Liver (tissue), 3 donors: ENCODE data around the gene SRPX.

Source experiments
- FOXA1 ChIP-seq: IDR thresholded peaks from 2 replicates; pipeline ENCODE4 v1.6.1; 2016; ENCODE audit warnings: antibody characterized with exemption
- JUND ChIP-seq, 2 donors: IDR thresholded peaks; 2 replicates each; pipeline ENCODE4 v1.6.1; 2016; ENCODE audit warnings: antibody characterized with exemption in 2 of 2
- SP1 ChIP-seq: IDR thresholded peaks from 2 replicates; pipeline ENCODE4 v1.6.1; 2018; ENCODE audit warnings: antibody characterized with exemption, mild to moderate bottlenecking
- TF ChIP-seq, protein P1 (sequence below): fragments of 150-350 bp; IDR thresholded peaks from 2 replicates; pipeline ENCODE4 v1.5.1; 2017; ENCODE audit warnings: improper control_type of control experiment, low read depth, low read length; ENCODE audit not compliant: missing input control
- TF ChIP-seq, protein P2 (sequence below): IDR thresholded peaks from 2 replicates; pipeline ENCODE4 v1.6.1; 2016; ENCODE audit warnings: antibody characterized with exemption, mild to moderate bottlenecking
- donor health status: healthy.
- donor health status: healthy.

DNA sequence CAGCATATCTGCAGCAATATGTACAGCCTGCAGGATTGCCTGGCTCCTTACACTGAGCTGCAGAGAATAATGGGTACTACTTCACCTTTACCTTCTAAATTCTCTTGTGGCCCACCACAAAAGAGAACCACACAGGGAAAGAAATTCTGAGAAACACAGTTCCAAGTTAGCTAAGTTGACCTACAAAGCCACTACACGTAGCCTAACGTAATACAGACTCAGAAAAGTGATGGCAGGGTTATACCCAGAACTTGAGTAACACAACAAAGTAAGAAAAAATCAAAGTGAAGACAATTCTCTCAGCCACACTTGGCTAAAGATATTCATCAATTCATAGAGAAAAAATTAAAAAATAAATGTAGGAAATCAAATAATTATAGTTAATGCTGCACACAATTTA, 26.4 kb upstream of the SRPX start:
- TF ChIP-seq SP1, result no peak
- TF ChIP-seq, protein P1, sequence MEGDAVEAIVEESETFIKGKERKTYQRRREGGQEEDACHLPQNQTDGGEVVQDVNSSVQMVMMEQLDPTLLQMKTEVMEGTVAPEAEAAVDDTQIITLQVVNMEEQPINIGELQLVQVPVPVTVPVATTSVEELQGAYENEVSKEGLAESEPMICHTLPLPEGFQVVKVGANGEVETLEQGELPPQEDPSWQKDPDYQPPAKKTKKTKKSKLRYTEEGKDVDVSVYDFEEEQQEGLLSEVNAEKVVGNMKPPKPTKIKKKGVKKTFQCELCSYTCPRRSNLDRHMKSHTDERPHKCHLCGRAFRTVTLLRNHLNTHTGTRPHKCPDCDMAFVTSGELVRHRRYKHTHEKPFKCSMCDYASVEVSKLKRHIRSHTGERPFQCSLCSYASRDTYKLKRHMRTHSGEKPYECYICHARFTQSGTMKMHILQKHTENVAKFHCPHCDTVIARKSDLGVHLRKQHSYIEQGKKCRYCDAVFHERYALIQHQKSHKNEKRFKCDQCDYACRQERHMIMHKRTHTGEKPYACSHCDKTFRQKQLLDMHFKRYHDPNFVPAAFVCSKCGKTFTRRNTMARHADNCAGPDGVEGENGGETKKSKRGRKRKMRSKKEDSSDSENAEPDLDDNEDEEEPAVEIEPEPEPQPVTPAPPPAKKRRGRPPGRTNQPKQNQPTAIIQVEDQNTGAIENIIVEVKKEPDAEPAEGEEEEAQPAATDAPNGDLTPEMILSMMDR, result no peak
- TF ChIP-seq, protein P2, sequence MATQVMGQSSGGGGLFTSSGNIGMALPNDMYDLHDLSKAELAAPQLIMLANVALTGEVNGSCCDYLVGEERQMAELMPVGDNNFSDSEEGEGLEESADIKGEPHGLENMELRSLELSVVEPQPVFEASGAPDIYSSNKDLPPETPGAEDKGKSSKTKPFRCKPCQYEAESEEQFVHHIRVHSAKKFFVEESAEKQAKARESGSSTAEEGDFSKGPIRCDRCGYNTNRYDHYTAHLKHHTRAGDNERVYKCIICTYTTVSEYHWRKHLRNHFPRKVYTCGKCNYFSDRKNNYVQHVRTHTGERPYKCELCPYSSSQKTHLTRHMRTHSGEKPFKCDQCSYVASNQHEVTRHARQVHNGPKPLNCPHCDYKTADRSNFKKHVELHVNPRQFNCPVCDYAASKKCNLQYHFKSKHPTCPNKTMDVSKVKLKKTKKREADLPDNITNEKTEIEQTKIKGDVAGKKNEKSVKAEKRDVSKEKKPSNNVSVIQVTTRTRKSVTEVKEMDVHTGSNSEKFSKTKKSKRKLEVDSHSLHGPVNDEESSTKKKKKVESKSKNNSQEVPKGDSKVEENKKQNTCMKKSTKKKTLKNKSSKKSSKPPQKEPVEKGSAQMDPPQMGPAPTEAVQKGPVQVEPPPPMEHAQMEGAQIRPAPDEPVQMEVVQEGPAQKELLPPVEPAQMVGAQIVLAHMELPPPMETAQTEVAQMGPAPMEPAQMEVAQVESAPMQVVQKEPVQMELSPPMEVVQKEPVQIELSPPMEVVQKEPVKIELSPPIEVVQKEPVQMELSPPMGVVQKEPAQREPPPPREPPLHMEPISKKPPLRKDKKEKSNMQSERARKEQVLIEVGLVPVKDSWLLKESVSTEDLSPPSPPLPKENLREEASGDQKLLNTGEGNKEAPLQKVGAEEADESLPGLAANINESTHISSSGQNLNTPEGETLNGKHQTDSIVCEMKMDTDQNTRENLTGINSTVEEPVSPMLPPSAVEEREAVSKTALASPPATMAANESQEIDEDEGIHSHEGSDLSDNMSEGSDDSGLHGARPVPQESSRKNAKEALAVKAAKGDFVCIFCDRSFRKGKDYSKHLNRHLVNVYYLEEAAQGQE, result no peak
- TF ChIP-seq FOXA1, result no peak
- TF ChIP-seq JUND (IDR thresholded peaks at IDR 0.05), result no peak
